ENCODE data around the gene SNRPA.
"Not testable (repeated sequence)": the region's sequence is repeated elsewhere in the genome, so short reads cannot be mapped to it uniquely, and the experiment has no call there.

SNRPA gene

DNA sequence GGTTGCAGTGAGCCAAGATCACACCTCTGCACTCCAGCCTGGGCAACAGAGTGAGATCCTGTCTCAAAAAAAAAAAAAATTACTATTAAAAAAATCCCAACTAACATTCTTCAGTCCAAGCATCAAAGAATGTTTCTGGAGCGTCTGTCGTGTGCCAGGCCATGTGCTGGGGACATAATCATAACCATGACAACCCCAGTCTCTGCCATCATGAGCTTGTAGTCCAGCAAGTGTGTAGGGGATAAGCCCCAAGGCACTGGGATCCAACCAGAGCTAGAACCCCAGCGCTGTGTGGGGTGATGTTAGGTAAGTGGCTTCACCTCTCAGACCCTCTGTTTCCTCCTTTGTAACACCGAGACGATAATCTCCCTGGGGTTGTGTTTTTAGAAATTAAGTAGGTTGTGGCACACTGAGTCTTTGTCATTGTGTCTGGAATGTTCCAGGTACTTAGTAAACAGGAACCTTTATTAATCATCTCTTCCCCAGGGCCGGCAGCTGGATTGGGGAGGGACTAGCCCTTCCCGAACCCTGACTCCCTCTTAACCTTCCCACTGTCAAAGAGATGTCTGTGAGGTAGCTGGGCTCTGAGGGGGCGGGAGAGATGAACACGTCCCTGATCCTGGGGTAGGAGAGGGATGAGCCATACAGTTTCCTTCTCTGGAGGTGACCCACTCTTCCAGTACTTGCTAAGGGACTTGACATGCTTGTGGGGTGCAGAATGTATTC, 28.9 kb upstream of the SNRPA start:
- no peak for DNase-seq

DNA sequence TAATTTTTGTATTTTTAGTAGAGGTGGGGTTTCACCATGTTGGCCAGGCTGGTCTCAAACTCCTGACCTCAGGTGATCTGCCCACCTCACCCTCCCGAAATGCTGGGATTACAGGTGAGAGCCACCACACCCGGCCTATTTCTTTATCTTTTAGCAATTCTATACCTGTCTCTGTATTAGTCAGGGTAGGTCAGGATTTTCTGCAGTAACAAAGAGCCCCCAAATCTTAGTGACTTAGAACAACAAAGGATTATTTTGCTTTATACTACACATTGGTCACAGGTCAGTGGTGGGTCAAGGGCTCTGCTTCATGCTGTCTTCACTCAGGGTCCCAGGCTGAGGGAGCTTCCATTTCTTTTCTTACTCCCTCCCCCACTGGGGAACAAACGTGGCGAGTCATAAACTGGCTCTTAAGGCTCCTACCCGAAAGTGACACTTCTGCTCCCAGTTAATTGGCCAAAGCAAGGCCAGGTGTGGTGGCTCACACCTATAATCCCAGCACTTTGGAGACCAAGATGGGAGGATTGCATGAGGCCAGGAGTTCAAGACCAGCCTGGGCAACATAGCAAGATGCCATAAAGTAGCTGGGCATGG, 27.2 kb upstream of the SNRPA start:
- DNase-seq = no peak

DNA sequence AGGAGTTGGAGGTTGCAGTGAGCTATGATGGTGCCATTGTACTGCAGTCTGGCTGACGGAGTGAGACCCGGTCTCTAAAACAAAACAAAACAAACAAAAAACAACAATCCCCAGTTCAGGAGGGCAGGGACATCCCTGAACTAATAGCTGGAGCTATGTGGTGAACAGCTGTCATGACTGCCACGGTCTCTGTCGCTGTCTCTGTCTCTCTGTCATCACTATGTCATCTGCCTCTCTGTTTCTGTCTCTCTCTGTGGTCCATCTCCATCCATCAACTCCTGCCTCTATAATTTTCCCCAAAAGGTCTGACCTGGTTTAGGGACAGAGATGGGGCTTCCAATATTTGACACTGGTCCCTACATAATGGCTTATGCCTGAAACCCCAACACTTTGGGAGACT, 26.7 kb upstream of the SNRPA start:
- DNase-seq = no peak

DNA sequence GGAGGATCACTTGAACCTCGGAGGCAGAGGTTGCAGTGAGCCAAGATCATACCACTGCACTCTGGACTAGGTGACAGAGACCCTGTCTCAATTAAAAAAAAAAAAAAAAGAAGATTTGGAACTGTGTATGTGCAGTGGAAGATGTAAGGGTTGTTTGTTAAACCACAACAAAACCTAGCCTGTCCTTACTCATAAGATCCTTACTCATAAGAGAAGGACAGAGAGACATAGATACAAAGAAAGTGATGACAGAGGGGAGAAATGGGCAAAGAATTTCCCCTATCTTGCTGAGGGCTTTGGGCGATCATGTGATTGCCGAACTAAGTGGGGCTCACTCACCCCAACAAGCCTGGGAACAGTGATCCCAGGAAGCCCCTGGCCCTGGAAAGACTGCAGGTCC, 26.1 kb upstream of the SNRPA start:
- no peak for DNase-seq

DNA sequence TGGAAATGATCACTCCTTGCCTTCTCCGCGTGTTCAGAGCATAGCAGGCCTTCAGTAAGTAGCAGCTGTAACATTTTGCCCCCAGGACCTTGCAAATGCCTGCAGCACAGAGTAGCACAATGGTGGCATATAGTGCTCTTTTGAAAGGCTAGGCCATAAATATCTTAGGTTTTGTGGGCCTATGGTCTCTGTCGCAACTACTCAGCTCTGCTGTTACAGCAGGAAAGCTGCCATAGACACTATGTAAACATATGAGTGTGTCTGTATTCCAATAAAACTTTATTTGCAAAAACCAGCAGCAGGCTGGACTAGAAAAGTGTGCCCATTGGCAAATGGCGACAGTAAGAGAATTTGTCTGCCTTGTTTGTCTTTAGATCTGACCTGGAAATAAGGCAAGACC, 24.7 kb upstream of the SNRPA start:
- DNase-seq = no peak

DNA sequence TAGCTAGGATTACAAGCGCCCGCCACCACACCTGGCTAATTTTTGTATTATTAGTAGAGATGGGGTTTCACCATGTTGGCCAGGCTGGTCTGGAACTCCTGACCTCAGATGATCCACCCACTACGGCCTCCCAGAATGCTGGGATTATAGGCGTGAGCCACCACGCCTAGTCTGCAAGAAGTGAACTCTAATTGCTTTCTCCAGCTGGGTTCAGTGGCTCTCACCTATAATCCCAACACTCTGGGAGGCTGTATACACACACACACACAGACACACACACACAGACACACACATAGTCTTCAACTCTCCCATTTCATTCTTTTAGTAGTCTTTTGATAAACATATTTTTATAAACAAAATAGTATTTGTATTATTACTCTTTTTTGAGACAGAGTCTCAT, 20.9 kb upstream of the SNRPA start:
- DNase-seq = not testable (repeated sequence)

DNA sequence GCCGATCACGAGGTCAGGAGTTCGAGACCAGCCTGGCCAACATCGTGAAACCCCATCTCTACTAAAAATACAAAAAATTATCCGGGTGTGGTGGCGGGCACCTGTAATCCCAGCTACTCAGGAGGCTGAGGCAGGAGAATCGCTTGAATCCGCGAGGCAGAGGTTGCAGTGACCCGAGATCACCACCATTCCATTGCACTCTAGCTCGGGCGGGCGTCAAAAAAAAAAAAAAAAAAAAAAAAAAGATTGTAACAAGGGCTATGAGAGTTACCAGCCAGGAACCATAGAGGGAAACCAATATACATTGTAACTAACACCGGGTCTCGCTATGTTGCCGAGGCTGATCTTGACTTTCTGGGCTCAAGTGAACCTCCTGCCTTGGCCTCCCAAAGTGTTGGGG, 18.7 kb upstream of the SNRPA start:
- not testable (repeated sequence) for DNase-seq

DNA sequence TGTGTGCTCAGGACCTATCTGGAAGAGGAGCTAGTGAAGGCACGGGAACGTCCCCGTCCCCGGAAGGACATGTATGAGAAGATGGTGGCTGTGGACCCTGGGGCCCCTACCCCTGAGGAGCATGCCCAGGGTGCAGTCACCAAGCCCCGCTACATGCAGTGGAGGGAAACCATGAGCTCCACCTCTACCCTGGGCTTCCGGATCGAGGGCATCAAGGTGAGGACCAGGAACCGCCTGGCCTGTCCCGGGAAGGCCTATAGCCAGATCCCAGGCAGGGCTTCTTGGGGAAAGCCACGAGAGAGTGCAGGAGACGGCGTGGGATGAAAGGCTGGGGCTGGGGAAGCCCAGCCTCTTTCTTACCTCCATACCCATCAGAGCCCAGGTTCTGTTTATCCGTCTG, 17.9 kb upstream of the SNRPA start:
- no peak for DNase-seq

DNA sequence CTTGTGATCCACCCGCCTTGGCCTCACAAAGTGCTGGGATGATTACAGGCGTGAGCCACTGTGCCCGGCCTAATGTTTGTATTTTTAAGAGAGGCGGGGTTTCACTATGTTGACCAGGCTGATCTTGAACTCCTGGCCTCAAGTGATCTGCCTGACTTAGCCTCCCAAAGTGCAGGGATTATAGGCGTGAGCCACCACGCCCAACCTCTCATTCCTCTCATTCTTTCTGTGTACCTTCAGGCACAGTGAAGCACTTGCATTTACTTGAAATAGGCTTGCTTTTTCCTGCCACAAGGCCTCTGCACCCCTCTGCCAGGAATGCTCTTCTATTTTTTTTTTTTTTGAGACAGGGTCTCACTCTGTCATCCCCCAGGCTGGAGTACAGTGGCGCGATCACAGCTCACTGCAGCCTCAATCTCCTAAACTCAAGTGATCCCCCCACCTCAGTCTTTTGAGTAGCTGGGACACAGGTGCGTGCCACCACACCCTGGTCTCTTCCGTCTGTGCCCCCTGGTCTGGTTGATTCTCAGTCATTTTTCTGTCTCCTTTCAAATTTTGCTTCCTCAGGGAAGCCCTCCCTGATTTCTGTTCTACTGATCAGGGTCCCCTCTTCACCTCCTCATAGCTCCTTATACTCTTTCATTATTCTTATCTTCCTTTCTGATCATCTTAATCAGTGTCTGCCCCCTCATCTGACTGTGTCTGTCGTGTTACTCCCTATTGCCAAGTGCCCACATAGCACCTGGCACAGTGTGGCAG, 15.8 kb upstream of the SNRPA start:
- no peak for DNase-seq

DNA sequence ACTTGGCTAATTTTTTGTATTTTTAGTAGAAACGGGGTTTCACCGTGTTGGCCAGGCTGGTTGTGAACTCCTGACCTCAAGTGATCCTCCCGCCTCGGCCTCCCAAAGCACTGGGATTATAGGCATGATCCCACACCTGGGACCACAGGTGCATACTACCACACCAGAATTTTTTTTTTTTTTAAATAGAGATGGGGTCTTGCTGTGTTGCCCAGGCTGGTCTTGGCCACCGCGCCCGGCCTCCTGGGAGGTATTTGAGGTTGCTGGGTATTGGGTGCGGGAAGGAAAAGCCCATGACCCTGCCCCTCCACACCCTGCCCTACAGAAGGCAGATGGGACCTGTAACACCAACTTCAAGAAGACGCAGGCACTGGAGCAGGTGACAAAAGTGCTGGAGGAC, 14.3 kb upstream of the SNRPA start:
- DNase-seq = no peak

DNA sequence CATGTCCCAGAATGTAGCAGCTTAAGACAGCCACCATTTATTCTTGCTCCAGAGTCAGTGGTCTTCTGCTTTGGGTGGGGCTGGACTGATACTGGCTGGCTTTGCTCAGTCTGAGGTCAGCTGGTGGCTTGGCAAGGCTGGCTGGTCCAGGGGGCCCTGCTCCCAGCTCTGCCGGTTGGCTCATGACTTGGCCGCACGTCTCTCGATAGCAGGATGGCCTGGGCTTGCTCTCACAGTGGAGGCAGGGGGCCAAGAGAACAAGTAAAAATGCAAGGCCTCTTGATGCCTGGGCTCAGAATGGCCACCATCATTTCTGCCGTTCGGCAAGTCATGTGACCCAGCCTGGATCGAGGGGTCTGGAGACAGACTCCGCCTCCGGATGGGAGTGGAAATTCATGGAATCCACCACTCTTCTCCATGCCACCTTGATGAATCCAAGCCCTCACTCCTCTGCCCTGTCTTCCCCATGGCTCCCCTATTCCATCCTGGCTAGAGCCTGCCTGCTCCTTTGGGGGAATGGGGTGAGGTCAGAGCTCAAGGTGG, 13.8 kb upstream of the SNRPA start:
- DNase-seq = no peak

DNA sequence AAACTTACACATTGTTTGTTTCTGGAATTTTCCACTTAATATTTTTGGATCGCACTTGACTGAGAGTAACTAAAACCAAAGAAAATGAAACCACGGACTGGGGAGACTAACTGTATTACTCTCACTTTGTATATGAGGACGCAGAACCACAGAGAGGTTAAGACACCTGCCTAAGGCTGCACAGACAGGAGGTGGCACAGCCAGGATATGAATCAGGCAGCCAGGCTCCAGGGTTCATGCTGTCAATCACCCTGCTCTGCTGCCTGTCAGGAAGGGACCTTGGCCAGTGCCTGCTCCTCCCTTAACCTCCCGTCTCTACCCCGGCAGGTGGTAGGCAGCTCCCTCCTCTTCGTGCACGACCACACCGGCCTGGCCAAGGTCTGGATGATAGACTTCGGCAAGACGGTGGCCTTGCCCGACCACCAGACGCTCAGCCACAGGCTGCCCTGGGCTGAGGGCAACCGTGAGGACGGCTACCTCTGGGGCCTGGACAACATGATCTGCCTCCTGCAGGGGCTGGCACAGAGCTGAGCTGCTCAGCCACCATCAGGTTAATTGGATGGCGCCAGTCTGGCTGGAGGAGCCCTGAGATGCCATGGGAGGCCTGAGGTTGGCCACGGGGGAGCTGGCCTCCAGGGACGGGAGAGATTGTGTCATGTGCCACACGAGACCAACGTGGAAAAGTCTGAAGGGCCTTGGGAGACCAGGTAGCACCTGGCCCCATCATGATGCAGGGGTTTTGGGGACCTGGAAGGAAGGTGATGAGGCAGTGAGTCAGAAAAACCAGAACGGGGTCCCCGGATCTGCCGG, 11.8 kb upstream of the SNRPA start:
- no peak for DNase-seq

DNA sequence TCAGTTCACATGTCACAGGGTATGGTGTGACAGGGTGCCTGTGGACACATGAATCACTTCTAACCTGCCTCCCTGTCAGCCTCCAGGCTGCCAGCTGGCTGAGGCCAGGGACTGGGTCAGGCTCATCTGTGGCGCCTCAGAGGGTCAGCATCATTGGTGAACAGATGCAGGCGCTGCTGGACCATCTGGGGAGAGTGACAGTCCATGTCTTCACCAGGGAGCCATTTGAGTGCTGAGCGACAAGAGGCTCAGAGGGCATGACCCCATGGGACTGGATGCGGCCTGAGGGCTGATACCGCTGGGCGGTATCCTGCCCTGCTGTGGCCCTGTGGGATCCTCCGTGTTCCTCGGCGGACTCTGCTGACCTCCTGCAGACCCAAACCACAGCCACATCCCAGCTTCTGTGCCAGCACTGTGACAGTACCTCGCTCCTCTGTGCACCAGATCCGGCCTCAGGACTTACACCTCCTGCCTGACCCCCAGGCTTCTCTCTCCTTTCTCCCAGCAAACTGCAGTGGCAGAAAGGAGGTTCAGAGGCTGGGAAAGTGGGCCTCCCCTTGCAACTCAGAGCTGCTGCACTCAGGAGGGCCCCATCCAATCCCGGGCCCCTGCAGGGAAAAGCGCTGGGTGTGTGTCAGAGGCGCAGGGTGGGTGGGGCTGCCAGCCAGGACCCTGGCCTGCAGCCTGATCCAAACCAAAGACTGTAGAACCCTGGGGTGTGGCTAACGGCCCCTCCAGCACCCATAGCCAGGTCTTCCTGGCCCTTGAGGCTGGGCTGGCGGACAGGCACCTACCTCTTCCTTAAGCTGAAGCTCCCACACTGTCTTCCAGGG, 10.9 kb upstream of the SNRPA start:
- no peak for DNase-seq

DNA sequence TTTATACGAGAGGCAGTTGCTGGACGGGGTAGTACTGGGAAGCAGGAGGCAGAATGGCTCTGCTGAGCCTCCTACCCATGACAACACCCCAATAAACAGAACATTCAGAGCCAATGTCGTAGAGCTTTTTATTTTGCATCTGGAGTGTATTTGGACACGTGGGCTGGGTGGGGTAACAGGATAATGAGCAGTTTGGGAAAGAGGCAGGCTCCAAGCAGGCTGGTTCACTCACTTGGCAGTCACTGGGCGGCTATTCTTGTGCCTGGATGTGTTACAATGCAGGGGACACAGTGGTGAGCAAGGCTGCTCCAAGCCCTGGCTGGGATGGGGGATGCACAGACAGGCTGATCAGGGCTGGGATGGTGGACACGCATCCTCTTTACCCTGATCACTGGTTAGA, 10.3 kb upstream of the SNRPA start:
- no peak for DNase-seq

DNA sequence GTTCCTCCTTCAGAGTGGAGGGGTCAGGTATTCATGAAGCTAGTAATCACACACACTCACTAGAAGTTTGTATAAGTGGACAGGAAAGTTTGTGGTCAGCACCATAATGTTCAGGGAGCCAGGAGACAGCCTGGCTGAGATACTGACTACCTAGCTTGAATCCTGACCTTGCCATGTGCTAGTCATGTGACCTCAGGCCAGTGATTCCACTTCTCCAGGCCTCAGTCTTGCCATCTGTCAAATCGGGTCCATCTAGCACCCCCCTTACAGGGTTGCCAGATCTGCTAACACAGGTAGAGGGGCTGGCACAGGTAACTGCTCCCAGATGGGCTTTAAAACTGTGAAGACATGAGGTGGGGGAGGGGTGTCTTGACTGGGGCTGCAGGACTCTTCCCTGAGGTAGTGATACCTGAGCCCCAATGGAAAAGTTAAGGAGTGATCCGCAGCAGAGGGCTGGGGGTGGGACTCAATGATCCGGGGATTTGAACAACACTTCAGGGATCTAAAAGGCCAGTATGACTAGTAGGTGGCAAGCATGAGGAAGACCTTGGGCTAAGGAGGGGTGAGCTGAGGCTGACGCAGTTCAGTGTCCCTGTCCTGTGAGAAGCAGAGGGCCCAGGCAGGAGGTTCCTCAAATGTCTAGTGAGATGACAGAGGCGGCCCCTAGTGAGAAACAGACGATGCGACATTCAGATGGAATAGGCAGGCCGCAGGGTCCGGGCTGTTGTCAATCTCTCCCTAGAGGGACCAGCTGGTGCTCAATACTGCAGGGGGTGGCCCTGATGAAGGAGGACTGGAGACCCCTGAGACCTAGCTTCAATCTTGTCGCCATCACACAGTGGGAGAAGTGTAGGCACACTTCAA, 9.2 kb upstream of the SNRPA start:
- no peak for DNase-seq

DNA sequence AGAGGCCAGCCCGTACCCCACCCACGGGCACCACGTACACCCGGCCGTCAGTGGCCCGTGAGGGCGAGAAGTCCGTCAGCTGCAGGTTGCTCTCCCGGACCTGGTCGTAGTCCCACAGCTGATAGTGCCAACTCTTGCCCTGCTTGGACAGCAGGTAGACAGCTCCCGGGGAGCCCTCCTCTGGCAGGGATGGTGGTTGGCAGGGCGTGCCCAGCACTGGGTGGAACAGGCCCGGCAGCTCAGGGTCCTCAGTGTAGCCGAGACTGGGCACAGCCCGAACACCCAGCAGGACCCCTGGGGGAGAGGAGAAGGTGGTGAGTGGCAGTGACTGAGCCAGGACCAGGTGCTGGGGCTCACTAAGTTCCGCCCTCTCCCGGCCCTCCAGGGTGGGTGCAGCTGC, 8.5 kb upstream of the SNRPA start:
- no peak for DNase-seq

DNA sequence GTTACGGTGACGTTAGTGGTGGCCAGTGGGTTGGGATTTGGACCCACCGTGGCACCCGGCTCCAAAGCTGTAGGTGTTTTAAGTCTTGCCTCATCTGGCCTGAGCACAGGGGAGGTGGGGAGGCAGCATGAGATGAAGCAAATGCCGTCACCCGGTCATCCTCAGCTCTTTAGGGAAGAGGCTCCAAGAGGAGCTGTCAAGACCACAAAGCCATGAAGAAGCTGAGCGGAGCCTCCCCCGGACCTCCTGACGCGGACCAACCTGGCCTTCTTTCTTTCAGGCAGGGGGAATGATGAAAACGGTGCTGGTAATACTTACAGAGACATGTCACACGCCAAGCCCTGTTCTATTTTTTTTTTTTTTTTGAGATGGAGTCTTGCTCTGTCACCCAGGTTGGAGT, 8.1 kb upstream of the SNRPA start:
- no peak for DNase-seq

DNA sequence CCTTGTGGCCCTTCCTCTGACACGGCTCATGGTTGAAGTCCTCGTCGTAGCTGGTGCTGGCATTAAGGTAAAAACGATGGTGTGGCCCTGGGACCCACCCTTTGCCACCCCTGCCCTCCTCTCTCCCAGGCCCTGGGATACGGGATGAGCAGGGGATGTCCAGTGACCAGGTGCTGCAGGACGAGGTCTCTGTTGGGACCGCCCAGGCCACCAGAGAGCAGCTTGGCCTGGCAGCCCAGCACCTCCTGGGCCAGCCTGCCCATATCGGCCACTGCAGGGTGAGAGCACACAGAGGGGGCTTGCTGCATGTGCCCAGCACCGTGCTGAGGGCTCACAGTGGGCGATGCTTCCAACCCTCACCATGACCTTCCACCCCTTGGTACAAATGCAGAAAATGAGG, 7.1 kb upstream of the SNRPA start:
- DNase-seq = no peak

DNA sequence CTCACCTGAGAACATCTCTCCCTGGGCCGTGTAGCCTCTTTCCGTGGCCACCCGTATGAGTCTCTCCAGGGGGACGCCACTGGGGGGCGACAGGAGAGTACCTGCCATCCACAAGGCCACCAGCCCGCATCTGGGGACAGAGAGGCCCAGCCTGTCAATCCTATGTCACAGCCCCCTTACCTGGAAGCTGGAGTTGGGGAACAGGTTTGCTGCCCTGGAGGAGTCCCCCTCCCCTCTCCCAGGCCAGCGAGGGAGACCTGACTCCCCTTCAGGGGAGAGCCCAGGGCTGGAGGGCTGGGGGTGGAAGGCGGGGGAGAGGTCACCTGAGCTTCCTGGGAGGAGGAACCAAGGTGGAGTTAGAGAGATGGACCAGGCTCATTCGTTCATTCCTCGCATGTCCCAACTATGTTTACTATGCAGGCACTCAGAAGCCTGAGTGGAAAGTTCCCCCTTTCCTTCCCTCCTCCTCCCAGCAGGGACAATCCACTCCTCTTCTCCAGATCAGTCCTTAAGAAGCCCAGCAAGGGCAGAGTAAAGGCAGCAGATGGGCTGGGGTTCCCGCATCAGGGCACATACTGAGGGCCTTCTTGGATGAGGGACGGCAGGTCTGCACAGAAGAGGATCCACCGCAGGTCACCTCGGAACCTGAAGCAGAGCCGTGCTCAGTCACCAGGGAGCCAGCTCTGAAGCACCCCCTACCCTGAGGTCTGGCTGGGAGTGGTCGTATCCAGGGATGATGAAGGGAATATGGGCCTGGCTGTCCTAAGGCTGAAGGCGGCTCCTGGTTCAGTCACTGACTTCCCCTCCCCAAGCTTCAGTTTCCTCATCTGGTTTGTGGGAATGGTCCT, 6.2 kb upstream of the SNRPA start:
- DNase-seq = peak in 1 of 2 experiments; percentile 13

DNA sequence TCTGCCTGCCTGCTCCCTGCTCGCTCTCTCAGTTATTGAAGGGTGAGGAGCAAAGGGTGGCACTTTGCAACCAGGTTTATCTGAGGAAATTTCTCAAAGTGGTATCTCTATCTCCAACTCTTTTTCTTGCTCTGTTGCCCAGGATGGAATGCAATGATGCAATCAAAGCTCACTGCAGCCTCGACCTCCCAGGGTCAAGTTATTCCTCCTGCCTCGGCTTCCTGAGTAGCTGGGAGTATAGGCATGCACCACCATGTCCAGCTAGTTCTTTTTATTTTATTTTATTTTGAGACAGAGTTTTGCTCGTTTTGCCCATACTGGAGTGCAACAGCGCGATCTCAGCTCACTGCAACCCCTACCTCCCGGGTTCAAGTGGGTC, 5.6 kb upstream of the SNRPA start:
- DNase-seq = no peak

Data from activated CD4-positive, alpha-beta T cell treated with anti-CD3 and anti-CD28 coated beads, Interleukin-2, amount 50 U/mL, for 4 hours (primary cell).